Naive B cell (primary cell): ENCODE results near the gene ADAMTSL5. TPM values are rescaled to one million over a fixed set of nuclear protein-coding genes. Genes with fewer than 3 reads are reported as not detected.

Source experiments
- ATAC-seq, 2 donors: fragments of 150-1000 bp; cut with Tn5 transposase; 2 replicates each; pipeline ENCODE4 v1.10.0; 2021; ENCODE audit warnings: low read depth in 2 of 2, mild to moderate bottlenecking in 2 of 2, moderate library complexity in 2 of 2
- DNase-seq: peaks from one replicate; pipeline ENCODE4 v3.0.0; 2022
- H3K27ac Mint-ChIP-seq, 6 donors: one replicate each; pipeline ENCODE4 v1.8.0; 2020 to 2022; ENCODE audit warnings: mild to moderate bottlenecking in 6 of 6, mixed read lengths in 6 of 6, moderate library complexity in 5 of 6, inconsistent platforms in 2 of 6
- H3K27me3 Mint-ChIP-seq, 3 donors: one replicate each; pipeline ENCODE4 v1.8.0; 2021 to 2022; ENCODE audit warnings: mixed read lengths in 3 of 3, mild to moderate bottlenecking in 1 of 3
- H3K36me3 Mint-ChIP-seq, 2 donors: one replicate each; pipeline ENCODE4 v1.8.0; 2020 to 2022; ENCODE audit warnings: mixed read lengths in 2 of 2, inconsistent platforms in 1 of 2, mild to moderate bottlenecking in 1 of 2
- H3K4me1 Mint-ChIP-seq, 3 donors: one replicate each; pipeline ENCODE4 v1.8.0; 2020 to 2022; ENCODE audit warnings: mixed read lengths in 3 of 3, inconsistent platforms in 1 of 3, mild to moderate bottlenecking in 1 of 3, moderate library complexity in 1 of 3
- H3K4me3 Mint-ChIP-seq, 8 donors: one replicate each; pipeline ENCODE4 v1.8.0; 2020 to 2022; ENCODE audit warnings: mild to moderate bottlenecking in 8 of 8, mixed read lengths in 8 of 8, moderate library complexity in 8 of 8, inconsistent platforms in 2 of 8
- H3K9me3 Mint-ChIP-seq, 7 donors: one replicate each; pipeline ENCODE4 v1.8.0; 2020 to 2022; ENCODE audit warnings: mixed read lengths in 7 of 7, mild to moderate bottlenecking in 5 of 7, inconsistent platforms in 2 of 7, moderate library complexity in 1 of 7
- polyA plus RNA-seq, 6 donors: library from polyadenylated mRNA; unstranded; fragments of 300-500 nt; fragmentation: Illumina TruSeq; gene quantifications; one replicate each; pipeline ENCODE4 v1.2.3, GENCODE V29; 2021; ENCODE audit warnings: low read depth in 6 of 6

ADAMTSL5 gene
- polyA plus RNA-seq, 6 donors from 2014 or later = not detected

GRCh38 chr19:1514986-1515721, 2.3 kb upstream of the ADAMTSL5 start:
- Mint-ChIP-seq H3K36me3 (peaks cover 0 to 9% of the 10 kb centered on the region in 2 donors), H3K4me1 (peaks cover 0 to 9% (median 4%) of the 10 kb centered on the region in 3 donors), H3K27ac (peak overlapping the region in 1 of 6 donors; percentile 47), H3K4me3 (peak overlapping the region in 1 of 8 donors; percentile 22), H3K27me3 (peaks cover 18 to 70% (median 49%) of the 10 kb centered on the region in 3 donors), H3K9me3 (peaks cover 0 to 7% (median 0%) of the 10 kb centered on the region in 7 donors)
- no peak for ATAC-seq
- DNase-seq = no peak

GRCh38 chr19:1514295-1514661, 1.5 kb upstream of the ADAMTSL5 start:
- DNase-seq (no peak), ATAC-seq (no peak)
- Mint-ChIP-seq H3K4me1 (peaks cover 0 to 9% (median 8%) of the 10 kb centered on the region in 3 donors), H3K4me3 (peak overlapping the region in 3 of 8 donors; percentile 22 to 48 (median 40)), H3K27me3 (peaks cover 23 to 78% (median 55%) of the 10 kb centered on the region in 3 donors), H3K36me3 (peaks cover 0 to 9% of the 10 kb centered on the region in 2 donors), H3K9me3 (peaks cover 0 to 7% (median 0%) of the 10 kb centered on the region in 7 donors), H3K27ac (no peak overlapping the region)

- DNase-seq = peak; percentile 41
- Mint-ChIP-seq H3K27ac (peak overlapping the region in 1 of 6 donors; percentile 30), H3K9me3 (peaks cover 0 to 9% (median 2%) of the 10 kb centered on the region in 7 donors), H3K4me1 (peaks cover 0 to 9% (median 8%) of the 10 kb centered on the region in 3 donors), H3K27me3 (peaks cover 23 to 80% (median 52%) of the 10 kb centered on the region in 3 donors), H3K36me3 (peaks cover 0 to 9% of the 10 kb centered on the region in 2 donors), H3K4me3 (peak overlapping the region in 3 of 8 donors; percentile 40 to 52 (median 48))
- ATAC-seq = peak; percentile 70 to 74
Observed at GRCh38 chr19:1513499-1514294, 878 bp upstream of the ADAMTSL5 start.

GRCh38 chr19:1511318-1512317, 1.2 kb downstream of the ADAMTSL5 start:
- peaks cover 0 to 10% (median 8%) of the 10 kb centered on the region in 7 donors for H3K9me3 Mint-ChIP-seq
- H3K36me3 Mint-ChIP-seq = peaks cover 0 to 11% of the 10 kb centered on the region in 2 donors
- DNase-seq (no peak), ATAC-seq (no peak)
- H3K4me1 Mint-ChIP-seq = peaks cover 10 to 20% (median 15%) of the 10 kb centered on the region in 3 donors
- peak overlapping the region in 4 of 8 donors; percentile 18 to 71 (median 54) for H3K4me3 Mint-ChIP-seq
- no peak overlapping the region for H3K27ac Mint-ChIP-seq
- peaks cover 28 to 80% (median 48%) of the 10 kb centered on the region in 3 donors for H3K27me3 Mint-ChIP-seq

GRCh38 chr19:1510807-1511206, 2.0 kb downstream of the ADAMTSL5 start:
- peaks cover 10 to 24% (median 19%) of the 10 kb centered on the region in 3 donors for H3K4me1 Mint-ChIP-seq
- peaks cover 22 to 82% (median 48%) of the 10 kb centered on the region in 3 donors for H3K27me3 Mint-ChIP-seq
- peak overlapping the region in 1 of 6 donors; percentile 28 for H3K27ac Mint-ChIP-seq
- H3K9me3 Mint-ChIP-seq = peaks cover 0 to 10% (median 8%) of the 10 kb centered on the region in 7 donors
- peak overlapping the region in 1 of 8 donors; percentile 72 for H3K4me3 Mint-ChIP-seq
- DNase-seq (no peak), ATAC-seq (no peak)
- peaks cover 0 to 7% of the 10 kb centered on the region in 2 donors for H3K36me3 Mint-ChIP-seq

GRCh38 chr19:1510442-1510806, 2.4 kb downstream of the ADAMTSL5 start:
- ATAC-seq (no peak), DNase-seq (no peak)
- H3K27ac Mint-ChIP-seq = no peak overlapping the region
- peaks cover 0 to 12% (median 9%) of the 10 kb centered on the region in 7 donors for H3K9me3 Mint-ChIP-seq
- H3K4me3 Mint-ChIP-seq = no peak overlapping the region
- H3K4me1 Mint-ChIP-seq = peaks cover 10 to 24% (median 19%) of the 10 kb centered on the region in 3 donors
- H3K27me3 Mint-ChIP-seq = peaks cover 23 to 82% (median 52%) of the 10 kb centered on the region in 3 donors
- H3K36me3 Mint-ChIP-seq = peaks cover 0 to 7% of the 10 kb centered on the region in 2 donors

GRCh38 chr19:1509602-1510441, 3.0 kb downstream of the ADAMTSL5 start:
- DNase-seq (no peak), ATAC-seq (no peak)
- Mint-ChIP-seq H3K4me3 (peak overlapping the region in 3 of 8 donors; percentile 2 to 49 (median 48)), H3K27ac (peak overlapping the region in 1 of 6 donors; percentile 39), H3K4me1 (peaks cover 10 to 24% (median 19%) of the 10 kb centered on the region in 3 donors), H3K9me3 (peaks cover 0 to 16% (median 9%) of the 10 kb centered on the region in 7 donors), H3K36me3 (peaks cover 0 to 7% of the 10 kb centered on the region in 2 donors), H3K27me3 (peaks cover 24 to 82% (median 55%) of the 10 kb centered on the region in 3 donors)

GRCh38 chr19:1508507-1508856, 4.3 kb downstream of the ADAMTSL5 start:
- H3K27ac Mint-ChIP-seq = peak overlapping the region in 2 of 6 donors; percentile 20 to 47
- H3K4me3 Mint-ChIP-seq = peak overlapping the region in 4 of 8 donors; percentile 31 to 86 (median 64)
- peaks cover 0 to 7% of the 10 kb centered on the region in 2 donors for H3K36me3 Mint-ChIP-seq
- DNase-seq (no peak), ATAC-seq (no peak)
- H3K4me1 Mint-ChIP-seq = peaks cover 10 to 22% (median 16%) of the 10 kb centered on the region in 3 donors
- peaks cover 0 to 18% (median 9%) of the 10 kb centered on the region in 7 donors for H3K9me3 Mint-ChIP-seq
- H3K27me3 Mint-ChIP-seq = peaks cover 31 to 83% (median 47%) of the 10 kb centered on the region in 3 donors

- peak overlapping the region; percentile 66 to 91 (median 86) for H3K4me3 Mint-ChIP-seq
- H3K27ac Mint-ChIP-seq = peak overlapping the region; percentile 82 to 98 (median 94)
- peaks cover 0 to 18% (median 9%) of the 10 kb centered on the region in 7 donors for H3K9me3 Mint-ChIP-seq
- peaks cover 0 to 7% of the 10 kb centered on the region in 2 donors for H3K36me3 Mint-ChIP-seq
- peaks cover 10 to 24% (median 16%) of the 10 kb centered on the region in 3 donors for H3K4me1 Mint-ChIP-seq
- H3K27me3 Mint-ChIP-seq = peaks cover 31 to 89% (median 47%) of the 10 kb centered on the region in 3 donors
- peak; percentile 89 to 92 for ATAC-seq
- peak; percentile 84 for DNase-seq
Observed at GRCh38 chr19:1507763-1508506, 4.9 kb downstream of the ADAMTSL5 start.

GRCh38 chr19:1507192-1507660, 5.6 kb downstream of the ADAMTSL5 start:
- DNase-seq (no peak), ATAC-seq (no peak)
- Mint-ChIP-seq H3K27me3 (peaks cover 31 to 89% (median 47%) of the 10 kb centered on the region in 3 donors), H3K27ac (peak overlapping the region; percentile 82 to 98 (median 94)), H3K9me3 (peaks cover 0 to 18% (median 9%) of the 10 kb centered on the region in 7 donors), H3K36me3 (peaks cover 0 to 7% of the 10 kb centered on the region in 2 donors), H3K4me3 (peak overlapping the region in 6 of 8 donors; percentile 66 to 91 (median 82)), H3K4me1 (peaks cover 10 to 22% (median 16%) of the 10 kb centered on the region in 3 donors)
